SJCRH30 (cell line): ENCODE measurements around the gene RBM22. TPM values are rescaled to one million over a fixed set of nuclear protein-coding genes. Genes with fewer than 3 reads are reported as not detected.
A peak's percentile ranks its signal among the peaks of the same experiment; 100 is the strongest.

ENCODE experiments used
- DNase-seq, 2 experiments: peaks; one replicate each; pipeline ENCODE4 v3.0.0-alpha.2; 2015 to 2020
- H3K27ac ChIP-seq: fragments of 250-450 bp; sonication (Bioruptor Pico); 2 replicates; pipeline ENCODE4 v1.5.1; 2020; ENCODE audit warnings: mild to moderate bottlenecking, moderate library complexity
- H3K27me3 ChIP-seq: fragments of 250-450 bp; sonication (Bioruptor Pico); 2 replicates; pipeline ENCODE4 v1.5.1; 2020; ENCODE audit warnings: mild to moderate bottlenecking, moderate library complexity
- H3K36me3 ChIP-seq: fragments of 250-450 bp; sonication (Bioruptor Pico); 2 replicates; pipeline ENCODE4 v1.5.1; 2020; ENCODE audit warnings: mild to moderate bottlenecking, moderate library complexity
- H3K4me1 ChIP-seq: fragments of 250-450 bp; sonication (Bioruptor Pico); 2 replicates; pipeline ENCODE4 v1.5.1; 2020; ENCODE audit warnings: mild to moderate bottlenecking, moderate library complexity
- H3K4me3 ChIP-seq: fragments of 250-450 bp; sonication (Bioruptor Pico); 2 replicates; pipeline ENCODE4 v1.5.1; 2020; ENCODE audit warnings: mild to moderate bottlenecking, moderate library complexity
- H3K9me3 ChIP-seq: fragments of 250-450 bp; sonication (Bioruptor Pico); replicated peaks from 2 replicates; pipeline ENCODE4 v1.5.1; 2020; ENCODE audit warnings: mild to moderate bottlenecking, moderate library complexity
- total RNA-seq: library from RNA; depleted of rRNA; stranded (reverse); fragments of >200 nt; shearing (Covaris generic); gene quantifications from 2 replicates; pipeline ENCODE4 v1.2.3, GENCODE V29; 2014

RBM22 gene
- total RNA-seq, 1 experiment from 2014 or later: 55.2 TPM

- Histone ChIP-seq H3K4me1 (peaks cover 45% of the 10 kb centered on the region), H3K9me3 (no peaks in the 10 kb centered on the region), H3K27ac (no peak overlapping the region), H3K27me3 (no peaks in the 10 kb centered on the region), H3K36me3 (peaks cover 7% of the 10 kb centered on the region; the same call in 1 of the 2 replicates), H3K4me3 (no peak overlapping the region)
- no peak for DNase-seq
Observed at GRCh38 chr5:150651924-150652671, 48.8 kb downstream of the RBM22 start.

- Histone ChIP-seq H3K36me3 (peaks cover 7% of the 10 kb centered on the region; the same call in 1 of the 2 replicates), H3K27me3 (no peaks in the 10 kb centered on the region), H3K27ac (no peak overlapping the region), H3K9me3 (no peaks in the 10 kb centered on the region), H3K4me3 (no peak overlapping the region), H3K4me1 (peaks cover 45% of the 10 kb centered on the region)
- no peak for DNase-seq
Observed at GRCh38 chr5:150651382-150651781, 49.5 kb downstream of the RBM22 start.

- H3K36me3 ChIP-seq: peaks cover 7% of the 10 kb centered on the region; the same call in 1 of the 2 replicates
- DNase-seq: no peak
Observed at GRCh38 chr5:150650021-150651006, 50.5 kb downstream of the RBM22 start.

GRCh38 chr5:150649108-150650020 is 51.5 kb downstream of the RBM22 start:
- peaks cover 7% of the 10 kb centered on the region; the same call in 1 of the 2 replicates for H3K36me3 ChIP-seq
- peak overlapping the region; percentile 55; the same call in 1 of the 2 replicates for H3K27ac ChIP-seq
- no peak for DNase-seq
- H3K4me3 ChIP-seq: no peak overlapping the region
- H3K9me3 ChIP-seq: no peaks in the 10 kb centered on the region
- no peaks in the 10 kb centered on the region for H3K27me3 ChIP-seq
- peaks cover 57% of the 10 kb centered on the region for H3K4me1 ChIP-seq

More at GRCh38 chr5:150650021-150651006, 50.5 kb downstream of the RBM22 start:
- H3K9me3 ChIP-seq: no peaks in the 10 kb centered on the region
- H3K4me3 ChIP-seq: no peak overlapping the region
- peaks cover 50% of the 10 kb centered on the region for H3K4me1 ChIP-seq
- no peaks in the 10 kb centered on the region for H3K27me3 ChIP-seq
- H3K27ac ChIP-seq: no peak overlapping the region

- Histone ChIP-seq H3K27me3 (no peaks in the 10 kb centered on the region), H3K4me3 (no peak overlapping the region), H3K36me3 (peaks cover 7% of the 10 kb centered on the region; the same call in 1 of the 2 replicates), H3K9me3 (no peaks in the 10 kb centered on the region), H3K4me1 (peaks cover 57% of the 10 kb centered on the region), H3K27ac (peak overlapping the region; percentile 55)
- peak; percentile 83 to 87 for DNase-seq
Observed at GRCh38 chr5:150648294-150649107, 52.4 kb downstream of the RBM22 start.

GRCh38 chr5:150647275-150648251 is 53.3 kb downstream of the RBM22 start:
- Histone ChIP-seq H3K36me3 (peaks cover 7% of the 10 kb centered on the region; the same call in 1 of the 2 replicates), H3K4me1 (peaks cover 57% of the 10 kb centered on the region)

GRCh38 chr5:150645070-150645700 is 55.7 kb downstream of the RBM22 start:
- Histone ChIP-seq H3K4me1 (peaks cover 70% of the 10 kb centered on the region), H3K27ac (peak overlapping the region; percentile 8), H3K9me3 (no peaks in the 10 kb centered on the region), H3K36me3 (peaks cover 7% of the 10 kb centered on the region; the same call in 1 of the 2 replicates), H3K27me3 (no peaks in the 10 kb centered on the region), H3K4me3 (no peak overlapping the region)
- DNase-seq: peak; percentile 82 to 84

More at GRCh38 chr5:150647275-150648251, 53.3 kb downstream of the RBM22 start:
- H3K4me3 ChIP-seq: no peak overlapping the region
- H3K27me3 ChIP-seq: no peaks in the 10 kb centered on the region
- H3K9me3 ChIP-seq: no peaks in the 10 kb centered on the region
- no peak for DNase-seq
- no peak overlapping the region for H3K27ac ChIP-seq

- DNase-seq: peak in 1 of 2 experiments; percentile 53
- peak overlapping the region; percentile 8 for H3K27ac ChIP-seq
- no peaks in the 10 kb centered on the region for H3K9me3 ChIP-seq
- peaks cover 76% of the 10 kb centered on the region for H3K4me1 ChIP-seq
- H3K36me3 ChIP-seq: peaks cover 7% of the 10 kb centered on the region; the same call in 1 of the 2 replicates
- H3K27me3 ChIP-seq: no peaks in the 10 kb centered on the region
- no peak overlapping the region for H3K4me3 ChIP-seq
Observed at GRCh38 chr5:150644514-150644913, 56.3 kb downstream of the RBM22 start.

GRCh38 chr5:150644058-150644457 is 56.8 kb downstream of the RBM22 start:
- DNase-seq: no peak
- Histone ChIP-seq H3K9me3 (no peaks in the 10 kb centered on the region), H3K27ac (peak overlapping the region; percentile 8), H3K4me3 (no peak overlapping the region), H3K36me3 (peaks cover 4% of the 10 kb centered on the region; the same call in 1 of the 2 replicates), H3K4me1 (peaks cover 80% of the 10 kb centered on the region), H3K27me3 (no peaks in the 10 kb centered on the region)

- H3K27ac ChIP-seq: peak overlapping the region; percentile 46
- peak overlapping the region; percentile 2; the same call in 1 of the 2 replicates for H3K4me3 ChIP-seq
- no peaks in the 10 kb centered on the region for H3K36me3 ChIP-seq
- H3K9me3 ChIP-seq: no peaks in the 10 kb centered on the region
- H3K4me1 ChIP-seq: peaks cover 80% of the 10 kb centered on the region
- no peaks in the 10 kb centered on the region for H3K27me3 ChIP-seq
- no peak for DNase-seq
Observed at GRCh38 chr5:150642991-150643710, 57.7 kb downstream of the RBM22 start.

GRCh38 chr5:150642567-150642927 is 58.3 kb downstream of the RBM22 start:
- H3K36me3 ChIP-seq: no peaks in the 10 kb centered on the region
- H3K27me3 ChIP-seq: no peaks in the 10 kb centered on the region
- peaks cover 75% of the 10 kb centered on the region for H3K4me1 ChIP-seq
- peak overlapping the region; percentile 46 for H3K27ac ChIP-seq
- no peaks in the 10 kb centered on the region for H3K9me3 ChIP-seq
- H3K4me3 ChIP-seq: peak overlapping the region; percentile 2; the same call in 1 of the 2 replicates
- DNase-seq: peak; percentile 90 to 92
